Measurements from ENCODE around the gene BBS1.
"Not testable (repeated sequence)": the region's sequence is repeated elsewhere in the genome, so short reads cannot be mapped to it uniquely, and the experiment has no call there.

DNA sequence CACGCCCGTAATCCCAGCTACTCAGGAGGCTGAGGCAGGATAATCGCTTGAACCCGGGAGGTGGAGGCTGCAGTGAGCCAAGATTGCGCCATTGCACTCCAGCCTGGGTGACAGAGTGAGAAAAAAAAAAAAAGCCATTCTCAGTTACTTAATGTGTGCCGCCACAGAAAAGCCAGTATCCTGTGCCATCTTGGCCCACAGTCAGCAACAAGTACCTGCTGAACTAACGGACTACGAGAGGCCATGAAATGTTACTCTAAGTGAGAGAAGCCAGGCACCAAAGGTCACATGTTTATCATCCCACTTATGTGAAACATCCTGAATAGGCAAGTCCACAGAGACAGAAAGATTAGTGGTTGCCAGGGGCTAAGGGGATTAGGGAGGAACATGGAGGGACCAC, 30.2 kb downstream of the BBS1 start:
- TF ChIP-seq, protein P1, sequence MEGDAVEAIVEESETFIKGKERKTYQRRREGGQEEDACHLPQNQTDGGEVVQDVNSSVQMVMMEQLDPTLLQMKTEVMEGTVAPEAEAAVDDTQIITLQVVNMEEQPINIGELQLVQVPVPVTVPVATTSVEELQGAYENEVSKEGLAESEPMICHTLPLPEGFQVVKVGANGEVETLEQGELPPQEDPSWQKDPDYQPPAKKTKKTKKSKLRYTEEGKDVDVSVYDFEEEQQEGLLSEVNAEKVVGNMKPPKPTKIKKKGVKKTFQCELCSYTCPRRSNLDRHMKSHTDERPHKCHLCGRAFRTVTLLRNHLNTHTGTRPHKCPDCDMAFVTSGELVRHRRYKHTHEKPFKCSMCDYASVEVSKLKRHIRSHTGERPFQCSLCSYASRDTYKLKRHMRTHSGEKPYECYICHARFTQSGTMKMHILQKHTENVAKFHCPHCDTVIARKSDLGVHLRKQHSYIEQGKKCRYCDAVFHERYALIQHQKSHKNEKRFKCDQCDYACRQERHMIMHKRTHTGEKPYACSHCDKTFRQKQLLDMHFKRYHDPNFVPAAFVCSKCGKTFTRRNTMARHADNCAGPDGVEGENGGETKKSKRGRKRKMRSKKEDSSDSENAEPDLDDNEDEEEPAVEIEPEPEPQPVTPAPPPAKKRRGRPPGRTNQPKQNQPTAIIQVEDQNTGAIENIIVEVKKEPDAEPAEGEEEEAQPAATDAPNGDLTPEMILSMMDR (conservative IDR thresholded peaks at IDR 0.05) = not testable (repeated sequence)
- TF ChIP-seq ZFX (IDR thresholded peaks at IDR 0.05) = not testable (repeated sequence)

All from C4-2B (cell line).